ENCODE data around the gene SH3GLB2. TPM values are rescaled to one million over a fixed set of nuclear protein-coding genes. Genes with fewer than 3 reads are reported as not detected.

The SH3GLB2 gene
- total and polyA plus RNA-seq, 2 of the 8 experiments (the other 6 are each of a cell fraction or from before 2014, with no cell fraction given): 52.7 to 79.9 TPM

- H2BK20ac ChIP-seq (ENCODE audit: low read length): no peak overlapping the region
- TF ChIP-seq JUND (IDR thresholded peaks at IDR 0.05; ENCODE audit: low read length) (no peak), CTCF (IDR thresholded peaks at IDR 0.05; ENCODE audit: control extremely low read depth in 1 of 3, insufficient read depth in 1 of 3, low read depth in 1 of 3, low read length in 3 of 3) (no peak)
Measured at GRCh38 chr9:129052592-129052991, 24.5 kb upstream of the SH3GLB2 start.

More at GRCh38 chr9:129052592-129052991, 24.5 kb upstream of the SH3GLB2 start:
- ChIA-PET CTCF (ENCODE audit: partially characterized antibody) (interaction anchor here (1.3 kb wide), 1 partner anchor 60 kb away, joined by 3 read pairs; no protein-coding TSS in a partner anchor), POLR2A (ENCODE audit: partially characterized antibody) (interaction anchor here (0.7 to 1.2 kb wide), 2 partner anchors 16 to 25 kb away, joined by 3 read pairs; partner anchors contain the start of gene MIGA2)
- Histone ChIP-seq H3K36me3 (ENCODE audit: control insufficient read depth in 2 of 4, insufficient read depth in 4 of 4, low read length in 3 of 4) (peaks cover 4 to 24% (median 9%) of the 10 kb centered on the region in 4 experiments; a peak in 7 of 8 replicates), H3K56ac (replicated peaks; ENCODE audit: insufficient read length, low read depth, low read length) (no peak overlapping the region), H3K27ac (ENCODE audit: low read depth, low read length) (no peak overlapping the region), H4K5ac (ENCODE audit: insufficient read length, low read depth, low read length) (no peak overlapping the region), H3K27me3 (replicated peaks in 1 of 4; ENCODE audit: control insufficient read depth in 3 of 4, extremely low read depth in 1 of 4, insufficient read depth in 3 of 4, low read length in 3 of 4) (no peaks in the 10 kb centered on the region), H3K4ac (replicated peaks; ENCODE audit: insufficient read length, low read depth, low read length) (no peak overlapping the region), H2BK5ac (ENCODE audit: low read depth, low read length) (no peak overlapping the region), H3K18ac (ENCODE audit: extremely low read depth, low read length) (no peak overlapping the region), H2AK5ac (ENCODE audit: low read depth, low read length) (no peak overlapping the region), H4K20me1 (replicated peaks in 1 of 2; ENCODE audit: control insufficient read depth in 1 of 2, insufficient read depth in 2 of 2, low read length in 2 of 2) (peaks cover 0 to 2% of the 10 kb centered on the region in 2 experiments), H3K4me1 (replicated peaks in 1 of 4; ENCODE audit: control insufficient read depth in 3 of 4, insufficient read depth in 4 of 4, low read length in 3 of 4) (no peaks in the 10 kb centered on the region), H3K4me3 (ENCODE audit: extremely low read depth in 1 of 4, insufficient read depth in 2 of 4, low read depth in 3 of 4, low read length in 4 of 4) (no peak overlapping the region), H3K79me1 (ENCODE audit: low read depth, low read length) (no peaks in the 10 kb centered on the region), H3K79me2 (ENCODE audit: control insufficient read depth in 1 of 2, insufficient read depth in 2 of 2, low read length in 2 of 2) (no peaks in the 10 kb centered on the region), H2BK15ac (ENCODE audit: low read length) (no peak overlapping the region), H2AFZ (ENCODE audit: low read length) (no peak overlapping the region), H3K4me2 (ENCODE audit: insufficient read depth in 1 of 2, low read depth in 2 of 2, low read length in 2 of 2) (no peak overlapping the region), H4K91ac (replicated peaks; ENCODE audit: insufficient read length, low read length) (no peak overlapping the region), H3K9ac (replicated peaks in 1 of 4; ENCODE audit: extremely low read depth in 1 of 4, low read depth in 3 of 4, low read length in 3 of 4) (no peak overlapping the region), H2BK12ac (ENCODE audit: low read depth, low read length) (no peak overlapping the region), H3K23me2 (ENCODE audit: low read depth, low read length) (no peaks in the 10 kb centered on the region), H3K23ac (ENCODE audit: insufficient read length) (no peak overlapping the region), H4K8ac (ENCODE audit: extremely low read depth, insufficient read depth, low read length) (peak overlapping the region; percentile 57; the same call in 1 of the 2 replicates), H3K14ac (ENCODE audit: insufficient read length) (no peak overlapping the region), H2BK120ac (replicated peaks; ENCODE audit: low read depth, low read length) (no peak overlapping the region), H3K9me3 (ENCODE audit: insufficient read depth in 2 of 2, low read depth in 1 of 2, low read length in 1 of 2) (no peaks in the 10 kb centered on the region)
- no peak for FAIRE-seq
- WGBS, 2 experiments (ENCODE audit: extremely low coverage in 1 of 2, insufficient coverage in 1 of 2, insufficient read length in 1 of 2, insufficient replicate concordance in 2 of 2, low coverage in 1 of 2, low lambda C conversion rate in 2 of 2, missing lambda C conversion rate in 1 of 2): 94% methylated on average over 8 of the region's 8 CpGs; no CpG with 5 or more reads in 1 of the 2 experiments
- DNase-seq (ENCODE audit: low read depth in 1 of 2, low spot score in 2 of 2): no peak
